A673 (cell line): ENCODE data around the gene HOXC13. TPM values are rescaled to one million over a fixed set of nuclear protein-coding genes. Genes with fewer than 3 reads are reported as not detected.

Experiments used
- BruUV-seq: library from RNA; stranded (reverse); fragments of 400-500 nt; replicated peaks from 2 replicates; lab custom pipeline; 2021; lab: Mats Ljungman, UMichigan
- CTCF ChIA-PET: fragments of 300-600 bp; sonication (Branson Sonifier 250); formaldehyde crosslinking; loops from one replicate; lab custom pipeline; 2022; ENCODE audit warnings: antibody characterized with exemption; lab: Charles Lee
- POLR2A ChIA-PET: fragments of 300-600 bp; sonication (Branson Sonifier 250); formaldehyde crosslinking; loops from one replicate; lab custom pipeline; 2022; ENCODE audit warnings: antibody characterized with exemption; ENCODE audit not compliant: low non-redundant PET; lab: Charles Lee
- DNase-seq: peaks from one replicate; pipeline ENCODE4 v3.0.0-alpha.2; 2015; ENCODE audit warnings: low spot score
- H3K27ac ChIP-seq: fragments of 200-600 bp; sonication (generic); 2 replicates; pipeline ENCODE4 v1.5.1; 2016; ENCODE audit warnings: mixed run types, low read depth, mild to moderate bottlenecking, mixed read lengths, antibody characterized with exemption, low read length; ENCODE audit not compliant: poor library complexity, severe bottlenecking
- H3K27me3 ChIP-seq: fragments of 200-600 bp; sonication (generic); replicated peaks from 2 replicates; pipeline ENCODE4 v1.6.1; 2017; ENCODE audit warnings: mixed run types, low read depth, mild to moderate bottlenecking, mixed read lengths, antibody characterized with exemption, low read length; ENCODE audit not compliant: insufficient read depth, poor library complexity
- H3K36me3 ChIP-seq: fragments of 200-600 bp; sonication (generic); 2 replicates; pipeline ENCODE4 v1.6.1; 2016; ENCODE audit warnings: mixed run types, mild to moderate bottlenecking, mixed read lengths, antibody characterized with exemption, low read length; ENCODE audit not compliant: insufficient read depth, poor library complexity, severe bottlenecking
- H3K4me1 ChIP-seq: fragments of 200-600 bp; sonication (generic); 2 replicates; pipeline ENCODE4 v1.6.1; 2017; ENCODE audit warnings: mixed run types, mild to moderate bottlenecking, mixed read lengths, antibody characterized with exemption, low read length; ENCODE audit not compliant: insufficient read depth, poor library complexity, severe bottlenecking
- H3K4me3 ChIP-seq: fragments of 200-600 bp; sonication (generic); 2 replicates; pipeline ENCODE4 v1.5.1; 2016; ENCODE audit warnings: low read depth, mixed run types, mild to moderate bottlenecking, mixed read lengths, low read length; ENCODE audit not compliant: poor library complexity, severe bottlenecking
- H3K9me3 ChIP-seq: fragments of 200-600 bp; sonication (generic); 2 replicates; pipeline ENCODE4 v1.6.1; 2016; ENCODE audit warnings: mixed run types, low read depth, mild to moderate bottlenecking, mixed read lengths, antibody characterized with exemption, low read length; ENCODE audit not compliant: poor library complexity, severe bottlenecking
- EZH2 ChIP-seq: fragments of 200-600 bp; sonication (generic); IDR thresholded peaks from 2 replicates; pipeline ENCODE4 v1.6.1; 2017; ENCODE audit warnings: borderline replicate concordance, low read depth, mild to moderate bottlenecking, mixed read lengths, antibody characterized with exemption, low read length; ENCODE audit not compliant: poor library complexity, severe bottlenecking
- intact Hi-C: fragments of 100-400 bp; cut with micrococcal nuclease; formaldehyde crosslinking; loops from one replicate; pipeline ENCODE4 v1.10.0; 2022; ENCODE audit not compliant: unreplicated experiment
- total RNA-seq: library from RNA; stranded (reverse); gene quantifications from 2 replicates; pipeline ENCODE4 v1.2.3, GENCODE V29; 2021
- TF ChIP-seq, protein P1 (sequence below): fragments of 300-800, 200-600 bp; sonication (generic); conservative IDR thresholded peaks from 2 replicates; pipeline ENCODE4 v1.5.1; 2017; ENCODE audit warnings: low read depth, mild to moderate bottlenecking, antibody characterized with exemption, low read length, moderate library complexity, mixed read lengths

Gene HOXC13
- total RNA-seq, 1 experiment from 2014 or later: 10.1 TPM

GRCh38 chr12:53928054-53928835 lies 10.4 kb upstream of the HOXC13 start:
- no peaks in the 10 kb centered on the region for H3K9me3 ChIP-seq
- TF ChIP-seq, protein P1, sequence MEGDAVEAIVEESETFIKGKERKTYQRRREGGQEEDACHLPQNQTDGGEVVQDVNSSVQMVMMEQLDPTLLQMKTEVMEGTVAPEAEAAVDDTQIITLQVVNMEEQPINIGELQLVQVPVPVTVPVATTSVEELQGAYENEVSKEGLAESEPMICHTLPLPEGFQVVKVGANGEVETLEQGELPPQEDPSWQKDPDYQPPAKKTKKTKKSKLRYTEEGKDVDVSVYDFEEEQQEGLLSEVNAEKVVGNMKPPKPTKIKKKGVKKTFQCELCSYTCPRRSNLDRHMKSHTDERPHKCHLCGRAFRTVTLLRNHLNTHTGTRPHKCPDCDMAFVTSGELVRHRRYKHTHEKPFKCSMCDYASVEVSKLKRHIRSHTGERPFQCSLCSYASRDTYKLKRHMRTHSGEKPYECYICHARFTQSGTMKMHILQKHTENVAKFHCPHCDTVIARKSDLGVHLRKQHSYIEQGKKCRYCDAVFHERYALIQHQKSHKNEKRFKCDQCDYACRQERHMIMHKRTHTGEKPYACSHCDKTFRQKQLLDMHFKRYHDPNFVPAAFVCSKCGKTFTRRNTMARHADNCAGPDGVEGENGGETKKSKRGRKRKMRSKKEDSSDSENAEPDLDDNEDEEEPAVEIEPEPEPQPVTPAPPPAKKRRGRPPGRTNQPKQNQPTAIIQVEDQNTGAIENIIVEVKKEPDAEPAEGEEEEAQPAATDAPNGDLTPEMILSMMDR: no peak
- no peak for TF ChIP-seq EZH2
- H3K4me1 ChIP-seq: peaks cover 7% of the 10 kb centered on the region
- H3K36me3 ChIP-seq: no peaks in the 10 kb centered on the region
- CTCF ChIA-PET: no interaction called here
- POLR2A ChIA-PET: no interaction called here
- no peak overlapping the region for H3K27ac ChIP-seq
- no TSS peak for BruUV-seq
- H3K4me3 ChIP-seq: no peak overlapping the region
- no peak for DNase-seq
- H3K27me3 ChIP-seq: peaks cover 59% of the 10 kb centered on the region
- intact Hi-C loops: no loop called here

GRCh38 chr12:53929527-53929926 lies 9.1 kb upstream of the HOXC13 start:
- CTCF ChIA-PET: no interaction called here
- H3K27ac ChIP-seq: no peak overlapping the region
- intact Hi-C loops: no loop called here

GRCh38 chr12:53930591-53931255 lies 7.9 kb upstream of the HOXC13 start:
- Histone ChIP-seq H3K4me1 (peaks cover 10% of the 10 kb centered on the region), H3K27me3 (peaks cover 59% of the 10 kb centered on the region), H3K9me3 (no peaks in the 10 kb centered on the region), H3K27ac (no peak overlapping the region), H3K36me3 (no peaks in the 10 kb centered on the region), H3K4me3 (no peak overlapping the region)
- intact Hi-C loops: no loop called here
- BruUV-seq: no TSS peak
- ChIA-PET CTCF (no interaction called here), POLR2A (no interaction called here)
- TF ChIP-seq, protein P1: no peak
- no peak for TF ChIP-seq EZH2
- DNase-seq: no peak

More at GRCh38 chr12:53929527-53929926, 9.1 kb upstream of the HOXC13 start:
- no peak for DNase-seq
- no peaks in the 10 kb centered on the region for H3K9me3 ChIP-seq
- H3K4me1 ChIP-seq: peaks cover 7% of the 10 kb centered on the region
- no peak for TF ChIP-seq EZH2
- TF ChIP-seq, protein P1: no peak
- no TSS peak for BruUV-seq
- H3K4me3 ChIP-seq: no peak overlapping the region
- POLR2A ChIA-PET: no interaction called here
- peaks cover 59% of the 10 kb centered on the region for H3K27me3 ChIP-seq
- no peaks in the 10 kb centered on the region for H3K36me3 ChIP-seq
